K562 (cell line): ENCODE measurements around the gene DGKA. TPM values are rescaled to one million over a fixed set of nuclear protein-coding genes. Genes with fewer than 3 reads are reported as not detected.

Source experiments
- BRF1 ChIP-seq: IDR thresholded peaks from 3 replicates; pipeline ENCODE4 v1.6.1; 2011; ENCODE audit warnings: borderline replicate concordance, mild to moderate bottlenecking; ENCODE audit not compliant: insufficient read length; ENCODE audit errors: extremely low read depth
- CREBBP ChIP-seq: IDR thresholded peaks from one replicate; pipeline ENCODE4 v1.6.1; 2012; ENCODE audit warnings: low read depth, mild to moderate bottlenecking, control low read depth, inconsistent platforms, low read length
- CTBP1 ChIP-seq: fragments of 450-650 bp; IDR thresholded peaks from 2 replicates; pipeline ENCODE4 v1.6.1; 2016; ENCODE audit warnings: borderline replicate concordance
- FOXP4 ChIP-seq: sonication (generic); formaldehyde crosslinking; IDR thresholded peaks from 2 replicates; pipeline ENCODE4 v1.8.0; 2022; ENCODE audit warnings: mild to moderate bottlenecking, missing genetic modification reagents, borderline replicate concordance
- KDM1A ChIP-seq, 2 experiments: fragments of 450-650 bp; IDR thresholded peaks; 2 replicates each; pipeline ENCODE4 v1.6.1; 2016; ENCODE audit warnings: mild to moderate bottlenecking in 2 of 2
- NFYB ChIP-seq: IDR thresholded peaks from 2 replicates; pipeline ENCODE4 v1.6.1; 2011; ENCODE audit warnings: mild to moderate bottlenecking, moderate library complexity; ENCODE audit not compliant: insufficient read length; ENCODE audit errors: extremely low read depth
- RB1 ChIP-seq: fragments of 450-650 bp; IDR thresholded peaks from 2 replicates; pipeline ENCODE4 v1.6.1; 2017; ENCODE audit warnings: low read depth, mild to moderate bottlenecking
- RBM17 ChIP-seq: fragments of 200-400 bp; formaldehyde crosslinking; IDR thresholded peaks from 2 replicates; pipeline ENCODE4 v1.6.1; 2017; ENCODE audit warnings: low read depth, mild to moderate bottlenecking, low read length, borderline replicate concordance
- RBM34 ChIP-seq: fragments of 200-400 bp; formaldehyde crosslinking; IDR thresholded peaks from 2 replicates; pipeline ENCODE4 v1.6.1; 2018; ENCODE audit warnings: low read length, borderline replicate concordance; ENCODE audit not compliant: insufficient read depth
- RFX5 ChIP-seq: IDR thresholded peaks from 2 replicates; pipeline ENCODE4 v1.6.1; 2011; ENCODE audit warnings: low read depth, mild to moderate bottlenecking, improper control_type of control experiment, low read length
- SIN3B ChIP-seq: fragments of 450-650 bp; IDR thresholded peaks from 2 replicates; pipeline ENCODE4 v1.6.1; 2017; ENCODE audit warnings: low read depth, mild to moderate bottlenecking, moderate library complexity
- SRSF1 ChIP-seq: fragments of 200-400 bp; formaldehyde crosslinking; IDR thresholded peaks from 2 replicates; pipeline ENCODE4 v1.6.1; 2017; ENCODE audit warnings: mild to moderate bottlenecking, low read depth, low read length, moderate library complexity
- YBX1 ChIP-seq: fragments of 450-650 bp; IDR thresholded peaks from 2 replicates; pipeline ENCODE4 v1.7.1; 2016; ENCODE audit warnings: mild to moderate bottlenecking
- ZBTB1 ChIP-seq: sonication (generic); formaldehyde crosslinking; IDR thresholded peaks from 2 replicates; pipeline ENCODE4 v1.8.1; 2023; ENCODE audit warnings: missing genetic modification reagents, low read depth, mild to moderate bottlenecking, borderline replicate concordance
- ZNF347 ChIP-seq: fragments of 450-650 bp; formaldehyde crosslinking; IDR thresholded peaks from 2 replicates; pipeline ENCODE4 v1.4.0; 2020; ENCODE audit warnings: low read depth, mild to moderate bottlenecking, moderate library complexity
- polyA plus RNA-seq, 8 experiments: library from polyadenylated mRNA; depleted of rRNA in 4 of 8; stranded (reverse) in 5 of 8; unstranded in 3 of 8; fragments of >200 nt; fragmentation: Nextera tagmentation in 2 of 8; fragmentation: Illumina TruSeq in 1 of 8; extraction: Ambion mirVana in 2 of 8; extraction: Trizol in 1 of 8; gene quantifications; 2 replicates each; pipeline versions ENCODE4 v1.2.1 to v1.2.3, GENCODE V29; 2011 to 2014; ENCODE audit warnings: inconsistent platforms in 1 of 8, missing spikeins in 1 of 8
- total RNA-seq, 7 experiments: library from RNA; depleted of rRNA in 6 of 7; stranded (reverse); fragments of >200 nt in 6 of 7; fragmentation: Illumina TruSeq in 2 of 7; extraction: Trizol in 2 of 7; gene quantifications; 2 replicates each; pipeline versions ENCODE4 v1.2.1 to v1.2.3, GENCODE V29; 2011 to 2021; ENCODE audit warnings: low replicate concordance in 1 of 7
- TF ChIP-seq, protein P1 (sequence below): fragments of 450-650 bp; formaldehyde crosslinking; IDR thresholded peaks from 2 replicates; pipeline ENCODE4 v1.4.0; 2020; ENCODE audit warnings: mild to moderate bottlenecking, moderate library complexity
- TF ChIP-seq, protein P2 (sequence below): fragments of 450-650 bp; IDR thresholded peaks from 2 replicates; pipeline ENCODE4 v1.7.0; 2016; ENCODE audit warnings: borderline replicate concordance
- TF ChIP-seq, protein P3 (sequence below): IDR thresholded peaks from 3 replicates; pipeline ENCODE4 v1.6.1; 2011; ENCODE audit warnings: borderline replicate concordance, mild to moderate bottlenecking; ENCODE audit not compliant: insufficient read length, insufficient read depth
- TF ChIP-seq, protein P4 (sequence below): fragments of 200-400 bp; formaldehyde crosslinking; IDR thresholded peaks from 2 replicates; pipeline ENCODE4 v1.6.1; 2017; ENCODE audit warnings: mild to moderate bottlenecking, low read depth, low read length, moderate library complexity

The DGKA gene
- total and polyA plus RNA-seq, 9 of the 15 experiments (the other 6 are each of a cell fraction or from before 2014, with no cell fraction given), result 3.4 to 12.4 (median 6.2) TPM

DNA sequence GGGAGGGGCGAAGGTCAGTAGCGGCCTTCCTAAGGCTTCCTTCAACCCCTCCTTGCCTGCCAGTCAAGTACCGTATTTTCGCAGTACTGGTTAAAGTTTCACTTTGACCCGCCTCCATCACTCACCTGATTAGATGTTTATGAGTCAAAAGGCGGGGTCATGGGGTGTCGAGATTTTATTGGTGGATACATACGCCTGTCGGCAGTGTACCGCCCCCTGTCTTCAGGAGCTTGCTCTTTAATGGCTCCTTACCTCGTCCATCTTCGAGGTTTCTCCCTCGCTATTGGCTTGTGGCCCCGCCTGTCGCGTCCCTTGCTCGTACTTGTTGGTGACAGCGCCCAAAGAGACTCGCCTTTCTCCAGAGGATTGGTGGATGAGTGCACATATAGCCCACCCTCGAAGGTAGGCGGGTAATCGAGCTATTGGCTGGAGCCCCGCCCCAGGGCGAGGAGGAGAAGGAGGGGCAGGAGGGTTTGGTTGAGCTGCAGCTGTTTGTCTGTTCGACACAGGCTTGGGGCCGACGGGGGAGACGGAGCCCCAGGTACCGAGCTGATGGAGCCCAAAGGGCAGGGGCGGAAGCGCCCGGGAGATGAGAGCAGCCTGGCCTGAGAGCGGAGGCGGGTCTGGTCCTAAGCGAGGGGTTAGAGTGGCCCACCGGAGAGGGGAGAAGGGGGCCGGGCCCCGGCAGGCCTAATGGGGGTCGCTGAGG is 42.8 kb downstream of the DGKA start, which contains the start of gene RAB5B (continued):
- TF ChIP-seq, protein P1, sequence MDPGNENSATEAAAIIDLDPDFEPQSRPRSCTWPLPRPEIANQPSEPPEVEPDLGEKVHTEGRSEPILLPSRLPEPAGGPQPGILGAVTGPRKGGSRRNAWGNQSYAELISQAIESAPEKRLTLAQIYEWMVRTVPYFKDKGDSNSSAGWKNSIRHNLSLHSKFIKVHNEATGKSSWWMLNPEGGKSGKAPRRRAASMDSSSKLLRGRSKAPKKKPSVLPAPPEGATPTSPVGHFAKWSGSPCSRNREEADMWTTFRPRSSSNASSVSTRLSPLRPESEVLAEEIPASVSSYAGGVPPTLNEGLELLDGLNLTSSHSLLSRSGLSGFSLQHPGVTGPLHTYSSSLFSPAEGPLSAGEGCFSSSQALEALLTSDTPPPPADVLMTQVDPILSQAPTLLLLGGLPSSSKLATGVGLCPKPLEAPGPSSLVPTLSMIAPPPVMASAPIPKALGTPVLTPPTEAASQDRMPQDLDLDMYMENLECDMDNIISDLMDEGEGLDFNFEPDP (CRISPR knock-in tag), result no peak
- no peak for TF ChIP-seq ZNF347 (CRISPR knock-in tag)
- TF ChIP-seq RB1, result peak; percentile 50; the same call in 1 of the 2 replicates
- TF ChIP-seq NFYB, result peak; percentile 85
- no peak for TF ChIP-seq ZBTB1 (CRISPR knock-in tag)
- no peak for TF ChIP-seq YBX1
- no peak for TF ChIP-seq CREBBP
- no peak for TF ChIP-seq KDM1A (IDR thresholded peaks at IDR 0.05)
- TF ChIP-seq CTBP1, result peak; percentile 56; the same call in 1 of the 2 replicates
- TF ChIP-seq SRSF1, result no peak
- TF ChIP-seq FOXP4, result peak; percentile 20; the same call in 1 of the 2 replicates
- TF ChIP-seq, protein P2, sequence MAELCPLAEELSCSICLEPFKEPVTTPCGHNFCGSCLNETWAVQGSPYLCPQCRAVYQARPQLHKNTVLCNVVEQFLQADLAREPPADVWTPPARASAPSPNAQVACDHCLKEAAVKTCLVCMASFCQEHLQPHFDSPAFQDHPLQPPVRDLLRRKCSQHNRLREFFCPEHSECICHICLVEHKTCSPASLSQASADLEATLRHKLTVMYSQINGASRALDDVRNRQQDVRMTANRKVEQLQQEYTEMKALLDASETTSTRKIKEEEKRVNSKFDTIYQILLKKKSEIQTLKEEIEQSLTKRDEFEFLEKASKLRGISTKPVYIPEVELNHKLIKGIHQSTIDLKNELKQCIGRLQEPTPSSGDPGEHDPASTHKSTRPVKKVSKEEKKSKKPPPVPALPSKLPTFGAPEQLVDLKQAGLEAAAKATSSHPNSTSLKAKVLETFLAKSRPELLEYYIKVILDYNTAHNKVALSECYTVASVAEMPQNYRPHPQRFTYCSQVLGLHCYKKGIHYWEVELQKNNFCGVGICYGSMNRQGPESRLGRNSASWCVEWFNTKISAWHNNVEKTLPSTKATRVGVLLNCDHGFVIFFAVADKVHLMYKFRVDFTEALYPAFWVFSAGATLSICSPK, result no peak
- TF ChIP-seq, protein P3, sequence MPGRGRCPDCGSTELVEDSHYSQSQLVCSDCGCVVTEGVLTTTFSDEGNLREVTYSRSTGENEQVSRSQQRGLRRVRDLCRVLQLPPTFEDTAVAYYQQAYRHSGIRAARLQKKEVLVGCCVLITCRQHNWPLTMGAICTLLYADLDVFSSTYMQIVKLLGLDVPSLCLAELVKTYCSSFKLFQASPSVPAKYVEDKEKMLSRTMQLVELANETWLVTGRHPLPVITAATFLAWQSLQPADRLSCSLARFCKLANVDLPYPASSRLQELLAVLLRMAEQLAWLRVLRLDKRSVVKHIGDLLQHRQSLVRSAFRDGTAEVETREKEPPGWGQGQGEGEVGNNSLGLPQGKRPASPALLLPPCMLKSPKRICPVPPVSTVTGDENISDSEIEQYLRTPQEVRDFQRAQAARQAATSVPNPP, result no peak
- no peak for TF ChIP-seq RBM34
- TF ChIP-seq BRF1, result no peak
- no peak for TF ChIP-seq RBM17
- no peak; the same call in 1 of the 2 replicates for TF ChIP-seq SIN3B
- no peak for TF ChIP-seq RFX5
- TF ChIP-seq, protein P4, sequence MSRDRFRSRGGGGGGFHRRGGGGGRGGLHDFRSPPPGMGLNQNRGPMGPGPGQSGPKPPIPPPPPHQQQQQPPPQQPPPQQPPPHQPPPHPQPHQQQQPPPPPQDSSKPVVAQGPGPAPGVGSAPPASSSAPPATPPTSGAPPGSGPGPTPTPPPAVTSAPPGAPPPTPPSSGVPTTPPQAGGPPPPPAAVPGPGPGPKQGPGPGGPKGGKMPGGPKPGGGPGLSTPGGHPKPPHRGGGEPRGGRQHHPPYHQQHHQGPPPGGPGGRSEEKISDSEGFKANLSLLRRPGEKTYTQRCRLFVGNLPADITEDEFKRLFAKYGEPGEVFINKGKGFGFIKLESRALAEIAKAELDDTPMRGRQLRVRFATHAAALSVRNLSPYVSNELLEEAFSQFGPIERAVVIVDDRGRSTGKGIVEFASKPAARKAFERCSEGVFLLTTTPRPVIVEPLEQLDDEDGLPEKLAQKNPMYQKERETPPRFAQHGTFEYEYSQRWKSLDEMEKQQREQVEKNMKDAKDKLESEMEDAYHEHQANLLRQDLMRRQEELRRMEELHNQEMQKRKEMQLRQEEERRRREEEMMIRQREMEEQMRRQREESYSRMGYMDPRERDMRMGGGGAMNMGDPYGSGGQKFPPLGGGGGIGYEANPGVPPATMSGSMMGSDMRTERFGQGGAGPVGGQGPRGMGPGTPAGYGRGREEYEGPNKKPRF, result no peak
